Keratinocyte (primary cell): ENCODE results near the gene RAD9A.

Experiments
- EZH2 ChIP-seq: IDR thresholded peaks from one replicate; pipeline ENCODE4 v1.6.1; 2012; ENCODE audit warnings: inconsistent platforms, mild to moderate bottlenecking, low read length, moderate library complexity
- TF ChIP-seq, protein P1 (sequence below), 3 experiments: IDR thresholded peaks in 1 of 3; conservative IDR thresholded peaks in 1 of 3; optimal IDR thresholded peaks in 1 of 3; 2 replicates in 2 of 3; 3 replicates in 1 of 3; pipeline versions ENCODE3 to v1.5.1; 2011; ENCODE audit warnings: low read length in 3 of 3, mild to moderate bottlenecking in 3 of 3, moderate library complexity in 2 of 3, control low read depth in 1 of 3, inconsistent platforms in 1 of 3; ENCODE audit not compliant: insufficient read depth in 2 of 3; ENCODE audit errors: extremely low read depth in 1 of 3

DNA sequence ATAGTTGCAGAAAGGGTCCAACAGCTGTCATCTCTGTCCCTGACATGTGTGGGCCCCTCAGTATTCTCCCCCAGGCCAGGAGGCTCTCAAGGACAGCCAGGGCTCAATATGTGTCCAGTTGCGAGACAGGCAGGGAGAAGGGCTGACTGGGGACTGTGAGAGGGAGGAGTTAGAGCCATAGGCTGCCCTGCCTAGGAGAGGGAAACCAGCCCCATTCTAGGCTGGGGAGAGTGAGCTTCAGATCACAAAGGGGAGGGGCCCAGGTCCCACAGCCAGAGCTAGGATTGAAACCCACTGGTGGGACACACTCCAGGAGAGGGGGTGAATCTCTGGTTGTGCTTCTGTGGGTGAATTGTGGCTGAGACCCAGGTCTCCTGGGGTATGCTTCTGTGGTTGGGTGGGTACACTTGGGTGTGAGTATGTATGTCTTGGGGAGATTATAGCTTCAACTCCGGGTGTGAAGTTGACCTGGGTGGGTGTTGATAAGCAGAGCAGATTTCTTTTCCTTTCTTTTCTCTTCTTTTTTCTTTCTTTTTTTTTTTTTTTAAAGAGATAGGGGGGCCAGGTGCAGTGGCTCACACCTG lies 21.6 kb downstream of the RAD9A start:
- TF ChIP-seq, protein P1, sequence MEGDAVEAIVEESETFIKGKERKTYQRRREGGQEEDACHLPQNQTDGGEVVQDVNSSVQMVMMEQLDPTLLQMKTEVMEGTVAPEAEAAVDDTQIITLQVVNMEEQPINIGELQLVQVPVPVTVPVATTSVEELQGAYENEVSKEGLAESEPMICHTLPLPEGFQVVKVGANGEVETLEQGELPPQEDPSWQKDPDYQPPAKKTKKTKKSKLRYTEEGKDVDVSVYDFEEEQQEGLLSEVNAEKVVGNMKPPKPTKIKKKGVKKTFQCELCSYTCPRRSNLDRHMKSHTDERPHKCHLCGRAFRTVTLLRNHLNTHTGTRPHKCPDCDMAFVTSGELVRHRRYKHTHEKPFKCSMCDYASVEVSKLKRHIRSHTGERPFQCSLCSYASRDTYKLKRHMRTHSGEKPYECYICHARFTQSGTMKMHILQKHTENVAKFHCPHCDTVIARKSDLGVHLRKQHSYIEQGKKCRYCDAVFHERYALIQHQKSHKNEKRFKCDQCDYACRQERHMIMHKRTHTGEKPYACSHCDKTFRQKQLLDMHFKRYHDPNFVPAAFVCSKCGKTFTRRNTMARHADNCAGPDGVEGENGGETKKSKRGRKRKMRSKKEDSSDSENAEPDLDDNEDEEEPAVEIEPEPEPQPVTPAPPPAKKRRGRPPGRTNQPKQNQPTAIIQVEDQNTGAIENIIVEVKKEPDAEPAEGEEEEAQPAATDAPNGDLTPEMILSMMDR (optimal IDR thresholded peaks at IDR 0.05 in 1 of 3, IDR thresholded peaks at IDR 0.05 in 1 of 3, conservative IDR thresholded peaks at IDR 0.05 in 1 of 3; ENCODE audit: extremely low read depth in 1 of 3, insufficient read depth in 2 of 3, low read length in 3 of 3): no peak
- no peak for TF ChIP-seq EZH2
